Astrocyte (in vitro differentiated cells and primary cell): ENCODE results near the gene LNX2.
"Not testable (repeated sequence)": the region's sequence is repeated elsewhere in the genome, so short reads cannot be mapped to it uniquely, and the experiment has no call there.

ENCODE experiments used
- EZH2 ChIP-seq: IDR thresholded peaks from 2 replicates; pipeline ENCODE4 v1.6.1; 2012; ENCODE audit warnings: mild to moderate bottlenecking, low read length, inconsistent platforms; ENCODE audit not compliant: insufficient read depth
- TF ChIP-seq, protein P1 (sequence below): IDR thresholded peaks from 2 replicates; pipeline ENCODE4 v1.5.1; 2011; ENCODE audit warnings: low read depth, mild to moderate bottlenecking, inconsistent platforms, low read length, moderate library complexity; ENCODE audit not compliant: insufficient read depth

DNA sequence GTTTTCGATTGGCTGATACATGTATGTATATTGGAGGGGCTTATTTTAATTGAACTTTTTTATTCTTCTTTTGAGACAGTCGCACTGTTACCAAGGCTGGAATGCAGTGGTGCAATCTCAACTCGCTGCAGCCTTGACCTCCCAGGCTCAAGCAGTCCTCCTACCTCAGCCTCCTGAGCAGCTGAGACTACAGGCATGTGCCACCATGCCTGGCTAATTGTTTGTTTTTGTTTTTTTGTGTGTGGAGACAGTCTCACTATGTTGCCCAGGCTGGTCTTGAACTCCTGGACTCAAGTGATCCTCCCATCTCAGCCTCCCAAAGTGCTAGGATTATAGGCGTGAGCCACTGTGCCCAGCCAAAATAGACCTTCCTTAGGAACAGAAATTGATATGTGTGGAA is 8.4 kb upstream of the LNX2 start:
- TF ChIP-seq, protein P1, sequence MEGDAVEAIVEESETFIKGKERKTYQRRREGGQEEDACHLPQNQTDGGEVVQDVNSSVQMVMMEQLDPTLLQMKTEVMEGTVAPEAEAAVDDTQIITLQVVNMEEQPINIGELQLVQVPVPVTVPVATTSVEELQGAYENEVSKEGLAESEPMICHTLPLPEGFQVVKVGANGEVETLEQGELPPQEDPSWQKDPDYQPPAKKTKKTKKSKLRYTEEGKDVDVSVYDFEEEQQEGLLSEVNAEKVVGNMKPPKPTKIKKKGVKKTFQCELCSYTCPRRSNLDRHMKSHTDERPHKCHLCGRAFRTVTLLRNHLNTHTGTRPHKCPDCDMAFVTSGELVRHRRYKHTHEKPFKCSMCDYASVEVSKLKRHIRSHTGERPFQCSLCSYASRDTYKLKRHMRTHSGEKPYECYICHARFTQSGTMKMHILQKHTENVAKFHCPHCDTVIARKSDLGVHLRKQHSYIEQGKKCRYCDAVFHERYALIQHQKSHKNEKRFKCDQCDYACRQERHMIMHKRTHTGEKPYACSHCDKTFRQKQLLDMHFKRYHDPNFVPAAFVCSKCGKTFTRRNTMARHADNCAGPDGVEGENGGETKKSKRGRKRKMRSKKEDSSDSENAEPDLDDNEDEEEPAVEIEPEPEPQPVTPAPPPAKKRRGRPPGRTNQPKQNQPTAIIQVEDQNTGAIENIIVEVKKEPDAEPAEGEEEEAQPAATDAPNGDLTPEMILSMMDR: not testable (repeated sequence)
- not testable (repeated sequence) for TF ChIP-seq EZH2
